Measurements from ENCODE around the gene CCM2L. TPM values are rescaled to one million over a fixed set of nuclear protein-coding genes. Genes with fewer than 3 reads are reported as not detected.

The CCM2L gene
- total and polyA plus RNA-seq, 2 of the 4 experiments (the other 2 are of a cell fraction): not detected

GRCh38 chr20:31969991-31970390, 40.2 kb upstream of the CCM2L start:
- Histone ChIP-seq H2AK9ac (replicated peaks; ENCODE audit: low read depth, low read length, poor library complexity) (no peak overlapping the region), H4K91ac (ENCODE audit: insufficient read depth, low read depth, low read length) (no peak overlapping the region), H2BK20ac (ENCODE audit: low read depth, low read length) (no peak overlapping the region), H3K18ac (ENCODE audit: low read depth, low read length) (no peak overlapping the region), H3K79me1 (ENCODE audit: low read depth in 1 of 2, low read length in 2 of 2) (no peaks in the 10 kb centered on the region), H2AFZ (replicated peaks; ENCODE audit: low read length, poor library complexity) (no peak overlapping the region), H2AK5ac (ENCODE audit: low read depth, low read length) (no peak overlapping the region), H3K56ac (ENCODE audit: extremely low read depth, insufficient read depth, low read length) (no peak overlapping the region), H3K27ac (ENCODE audit: insufficient read depth, low read length) (no peak overlapping the region), H3K36me3 (ENCODE audit: control insufficient read depth, insufficient read depth, low read length) (no peaks in the 10 kb centered on the region), H2BK15ac (ENCODE audit: low read depth, low read length) (no peak overlapping the region), H3K9me3 (ENCODE audit: control insufficient read depth, insufficient read depth, low read length) (no peaks in the 10 kb centered on the region), H3K9me1 (ENCODE audit: insufficient read depth, low read length) (no peaks in the 10 kb centered on the region), H2BK120ac (ENCODE audit: low read depth, low read length) (no peak overlapping the region), H3K4me3 (ENCODE audit: insufficient read depth, low read depth, low read length) (no peak overlapping the region), H2BK5ac (ENCODE audit: low read depth, low read length, poor library complexity, severe bottlenecking) (no peak overlapping the region), H4K5ac (ENCODE audit: low read depth, low read length) (no peak overlapping the region), H3K9ac (ENCODE audit: low read depth, low read length) (no peak overlapping the region), H3K4me2 (ENCODE audit: low read depth, low read length) (no peak overlapping the region), H3K27me3 (ENCODE audit: control insufficient read depth, insufficient read depth, low read length) (peaks cover 37% of the 10 kb centered on the region), H3K14ac (replicated peaks; ENCODE audit: low read depth, low read length) (no peak overlapping the region), H3K23ac (ENCODE audit: low read depth, low read length) (no peak overlapping the region), H4K8ac (ENCODE audit: low read depth in 2 of 2, low read length in 2 of 2) (no peak overlapping the region), H3K4me1 (ENCODE audit: control insufficient read depth, insufficient read depth, low read length) (no peaks in the 10 kb centered on the region; the same call in 1 of the 2 replicates), H4K20me1 (ENCODE audit: insufficient read depth, low read length) (peaks cover 6% of the 10 kb centered on the region; the same call in 1 of the 2 replicates), H3K4ac (ENCODE audit: low read depth, low read length) (no peak overlapping the region)
- intact Hi-C loops (cut with micrococcal nuclease): no loop called here
- no TSS peak for BruUV-seq (replicated peaks)
- ChIA-PET CTCF (interaction anchor here (0.7 to 1.4 kb wide), 2 partner anchors 18 to 61 kb away, joined by 3 read pairs; partner anchors contain the start of gene PDRG1), POLR2A (ENCODE audit: unreplicated experiment) (no interaction called here)
- TF ChIP-seq CEBPB (IDR thresholded peaks at IDR 0.05; ENCODE audit: low read depth, low read length) (no peak), MXI1 (IDR thresholded peaks at IDR 0.05; ENCODE audit: borderline replicate concordance, low read depth, low read length) (no peak), POLR2A (IDR thresholded peaks at IDR 0.05; ENCODE audit: low read depth, low read length) (no peak), NFE2L2 (IDR thresholded peaks at IDR 0.05; ENCODE audit: low read depth, low read length) (no peak)
- in situ Hi-C loops (cut with MboI; ENCODE audit: low sequenced_read_pairs): no loop called here
- dilution Hi-C loops (cut with HindIII; ENCODE audit: low sequenced_read_pairs, unreplicated experiment): no loop called here
- ATAC-seq (ENCODE audit: low read depth) (no peak), DNase-seq (no peak)
- whole genome bisulfite sequencing, 2 experiments (ENCODE audit: extremely low coverage in 2 of 2, insufficient read length in 1 of 2): no CpG with 5 or more reads among the region's 5 CpGs
